HG03108 (cell line): ENCODE data around the gene TRPC4.

Experiments
- ATAC-seq: cut with Tn5 transposase; IDR thresholded peaks from one replicate; pipeline ENCODE4 v1.9.1; 2021; ENCODE audit warnings: moderate library complexity; ENCODE audit not compliant: unreplicated experiment

TRPC4 gene

DNA sequence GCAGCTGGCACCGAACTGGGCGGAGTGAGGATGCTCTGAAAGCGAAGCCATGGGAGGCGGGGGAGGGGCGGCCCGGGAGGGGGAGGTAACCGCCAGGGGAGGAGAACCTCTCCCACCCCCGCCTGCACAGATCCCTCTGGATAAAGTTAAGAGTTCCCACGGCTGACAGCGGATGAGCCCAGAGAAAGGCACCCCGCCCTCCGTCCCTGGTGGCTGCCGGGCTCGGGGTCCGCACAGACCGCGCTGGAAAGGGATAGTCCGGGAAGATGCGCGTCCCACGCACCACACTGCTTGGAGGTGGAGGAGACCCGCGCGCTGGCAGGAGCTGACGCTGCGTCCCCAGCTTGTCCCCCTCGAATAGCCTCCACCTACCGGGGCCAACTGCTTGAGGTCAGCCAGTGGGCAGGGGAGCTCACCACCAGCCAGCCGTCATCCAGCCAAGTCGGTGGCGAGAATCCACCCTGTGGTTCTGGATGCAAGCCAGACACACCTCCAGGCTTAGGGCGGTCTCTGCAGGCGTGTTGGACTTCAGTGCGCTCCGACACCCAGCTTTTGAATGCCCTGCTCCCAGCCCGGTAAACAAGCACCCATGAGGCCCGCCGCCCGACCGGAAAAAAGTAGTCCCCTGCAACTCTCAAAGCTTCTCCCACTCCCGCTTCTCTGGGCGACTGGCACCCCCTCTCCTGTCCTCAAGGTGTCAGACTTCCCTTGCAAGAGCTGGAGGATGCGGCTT lies at the start of gene TRPC4:
Gene TRPC4 (minus strand): TSS at position 17 of the 733 bp plus-strand sequence. CDS start 86,439 bp downstream, outside the sequence.
- no peak for ATAC-seq

DNA sequence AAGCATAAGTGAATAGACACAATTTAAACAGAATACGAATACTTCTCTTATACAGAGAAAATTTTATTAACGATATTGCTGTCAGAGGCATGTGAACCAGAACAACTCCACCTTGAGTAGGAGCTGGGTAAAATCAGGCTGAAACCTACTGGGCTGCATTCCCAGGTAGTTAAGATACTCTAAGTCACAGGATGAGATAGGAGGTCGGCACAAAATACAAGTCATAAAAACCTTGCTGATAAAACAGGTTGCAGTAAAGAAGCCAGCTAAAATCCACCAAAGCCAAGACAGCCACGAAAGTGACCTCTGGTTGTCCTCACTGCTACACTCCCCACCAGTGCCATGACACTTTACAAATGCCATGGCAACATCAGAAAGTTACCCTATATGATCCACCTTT lies 49.2 kb upstream of the TRPC4 start:
- ATAC-seq, result no peak

DNA sequence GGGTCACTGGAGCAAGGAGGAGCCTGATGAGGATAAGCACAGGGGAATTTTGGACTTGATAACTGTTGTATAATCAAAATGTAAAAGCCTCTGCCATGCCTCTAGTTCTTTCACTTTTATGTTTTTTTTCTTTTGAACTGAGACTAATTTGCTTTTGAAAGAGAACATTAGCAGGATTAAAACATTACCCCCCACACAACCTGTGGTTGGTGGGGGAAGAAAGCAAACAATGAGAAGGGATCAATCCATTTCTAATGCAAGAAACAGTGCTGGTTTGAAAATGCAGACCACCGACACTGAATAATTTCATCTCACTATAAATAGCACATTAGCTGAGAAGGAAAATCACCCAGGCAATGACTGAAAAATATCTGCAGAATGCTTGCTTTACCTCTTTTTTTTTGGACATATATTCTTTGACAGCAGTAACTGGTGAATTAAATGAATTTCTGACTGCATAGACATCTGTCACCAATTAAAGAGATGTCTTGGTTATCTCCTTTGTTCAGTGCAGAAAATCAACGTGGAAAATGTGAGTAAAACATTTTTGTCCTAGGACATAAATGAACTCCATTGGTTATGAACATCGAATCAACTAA lies 48.6 kb upstream of the TRPC4 start:
- ATAC-seq, result no peak

DNA sequence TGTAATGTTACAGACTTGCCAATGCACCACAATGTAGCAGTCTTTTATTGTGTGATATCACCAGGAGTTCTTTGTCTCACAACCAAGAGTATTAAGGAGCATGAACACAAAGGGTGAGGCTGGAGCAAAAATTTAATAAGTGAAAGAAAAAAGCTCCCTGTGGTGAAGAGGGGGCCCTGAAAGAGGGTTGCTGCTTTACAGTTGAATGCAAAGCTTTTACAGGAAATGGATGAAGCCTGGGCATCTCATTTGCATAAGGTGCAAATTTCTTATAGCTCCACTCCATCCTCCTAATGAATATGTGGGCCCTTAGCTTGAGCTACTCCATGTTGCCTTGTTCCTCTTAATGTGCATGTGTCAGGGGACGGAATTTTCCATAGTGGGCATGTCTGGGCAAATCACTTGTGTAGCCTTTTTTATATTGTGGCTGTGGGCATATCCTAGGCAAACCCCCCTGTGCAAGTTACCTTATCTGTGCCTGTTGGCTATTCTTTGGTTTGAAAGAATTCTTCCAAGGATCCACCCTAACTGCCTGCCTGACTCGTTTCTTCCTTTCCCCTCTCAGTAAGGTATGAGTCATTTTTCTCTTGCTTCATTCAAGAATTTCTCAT lies 45.3 kb upstream of the TRPC4 start:
- no peak for ATAC-seq

DNA sequence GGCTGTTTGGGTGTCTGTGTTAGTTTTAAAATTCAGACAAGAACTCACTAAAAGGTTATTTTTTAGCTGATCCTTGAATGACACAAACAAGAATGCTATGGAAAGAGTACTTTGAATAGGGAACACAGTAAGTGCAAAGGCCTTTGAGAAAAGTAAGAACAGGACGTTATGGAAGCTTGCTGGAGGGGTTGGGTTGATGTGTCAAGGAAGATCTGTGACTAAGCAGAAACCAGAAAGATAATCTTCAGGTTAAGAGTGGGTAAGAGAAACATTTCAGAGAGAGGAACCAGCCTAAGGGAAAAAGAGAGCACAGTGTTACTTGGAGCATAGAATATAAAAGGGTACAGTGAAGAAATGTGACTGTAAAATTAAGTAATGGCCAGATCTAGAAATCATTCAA lies 41.2 kb upstream of the TRPC4 start:
- ATAC-seq, result no peak

DNA sequence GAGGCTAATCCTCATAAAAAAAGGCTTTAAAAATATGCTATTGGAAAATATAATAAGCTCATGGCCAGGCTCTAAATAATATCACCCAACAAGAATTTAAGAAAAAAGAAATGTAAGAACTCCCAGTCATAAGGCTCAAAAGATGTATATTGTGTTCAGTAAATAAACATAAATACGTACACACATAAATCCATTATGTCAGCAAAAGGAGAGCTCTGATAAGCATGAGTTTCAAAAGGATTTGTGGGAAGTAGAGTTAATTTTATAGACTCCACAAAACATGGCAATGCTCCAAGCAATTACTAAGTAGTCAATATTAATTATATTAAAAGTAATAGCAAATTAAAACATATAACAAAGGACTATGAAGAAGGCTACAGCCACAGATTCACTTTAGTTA lies 37.3 kb upstream of the TRPC4 start:
- ATAC-seq, result no peak

DNA sequence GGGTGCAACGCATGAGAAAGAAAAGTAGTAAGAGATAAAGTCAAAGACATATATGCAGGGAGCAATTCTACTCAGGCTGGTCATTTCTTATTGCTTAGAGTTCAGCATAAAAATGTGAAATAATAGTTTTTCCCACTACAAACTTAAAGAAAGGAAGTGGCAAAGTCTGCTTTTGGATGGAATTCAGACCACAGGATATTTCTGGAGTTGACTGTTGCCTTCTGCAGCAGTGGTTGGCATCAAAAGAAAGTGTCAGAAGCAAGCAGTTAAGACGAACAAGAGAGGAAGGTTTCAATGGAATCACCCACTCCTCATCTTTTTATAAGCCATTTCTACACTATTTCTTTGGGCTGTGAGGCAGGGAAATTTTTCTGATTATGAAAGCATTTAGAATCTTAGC lies 36.2 kb upstream of the TRPC4 start:
- ATAC-seq, result no peak

DNA sequence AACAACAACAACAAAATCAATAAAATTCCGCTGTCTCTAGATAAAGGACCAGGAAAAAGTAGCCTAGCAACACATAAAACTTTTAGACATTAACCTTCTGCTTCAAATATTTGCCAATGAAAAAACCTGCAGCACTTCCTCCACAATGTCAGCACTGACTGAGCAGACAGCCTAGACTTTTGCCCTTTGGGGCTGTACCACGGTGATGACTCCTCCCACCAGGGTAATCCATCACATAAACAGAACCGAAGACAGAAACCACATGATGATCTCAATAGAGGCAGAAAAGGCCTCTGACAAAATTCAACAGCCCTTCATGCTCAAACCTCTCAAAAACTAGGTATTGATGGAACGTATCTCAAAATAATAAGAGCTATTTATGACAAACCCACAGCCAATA lies 30.2 kb upstream of the TRPC4 start:
- no peak for ATAC-seq

DNA sequence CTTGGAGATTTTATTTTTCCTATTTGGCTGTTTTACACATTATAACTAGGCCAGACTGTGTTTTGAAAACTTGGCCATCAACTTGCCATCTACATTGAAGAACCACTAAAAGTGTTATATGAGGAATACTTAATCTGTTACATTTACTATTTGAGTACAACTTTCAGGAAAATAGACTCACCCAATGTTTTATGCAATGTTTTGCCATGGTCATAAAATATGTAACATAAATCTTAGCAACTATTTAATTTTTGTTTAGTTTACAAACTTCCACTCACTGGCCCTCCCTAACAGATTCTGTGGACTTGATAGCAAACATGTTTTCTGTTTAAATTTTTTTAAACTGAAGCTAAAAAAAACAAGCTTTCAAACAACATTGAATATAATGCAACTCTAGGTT lies 23.7 kb upstream of the TRPC4 start:
- ATAC-seq, result no peak

DNA sequence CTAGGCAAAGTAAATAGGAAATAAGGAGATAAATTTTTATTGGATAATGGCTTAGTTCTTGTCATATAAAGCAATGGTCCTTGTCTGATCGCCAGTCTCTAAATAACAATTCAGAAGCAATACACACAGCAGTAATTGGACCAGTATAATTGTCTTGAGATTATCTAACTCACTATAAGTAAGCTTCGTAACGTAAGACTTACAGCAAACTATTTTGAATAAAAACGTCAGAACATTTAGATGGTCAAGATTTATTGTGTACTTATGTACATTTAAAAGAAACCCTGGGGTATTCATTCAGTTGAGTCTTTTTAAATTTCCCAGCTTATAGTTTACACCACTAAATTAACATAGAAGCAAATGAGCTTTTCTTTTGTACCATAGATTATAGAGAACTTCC lies 20.2 kb upstream of the TRPC4 start:
- no peak for ATAC-seq

DNA sequence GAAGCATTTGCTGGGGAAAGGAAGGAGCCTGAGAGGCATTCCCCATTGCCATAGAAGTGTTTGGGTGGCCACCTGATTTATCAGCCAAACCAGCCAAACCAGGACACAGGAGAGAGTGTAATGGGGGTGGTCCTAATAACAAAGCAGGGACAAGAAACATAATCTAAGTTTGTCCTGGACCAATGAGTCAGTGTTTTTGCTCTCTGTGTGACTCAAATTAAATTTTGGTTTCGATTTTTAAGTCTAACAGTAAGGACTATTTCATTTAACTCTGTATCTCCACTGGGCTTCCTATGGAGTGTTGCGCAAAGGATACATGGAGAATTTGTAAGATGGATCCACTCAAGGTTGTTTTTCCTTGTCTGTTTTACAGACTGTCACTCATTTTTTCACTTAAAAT lies 19.5 kb upstream of the TRPC4 start:
- ATAC-seq, result no peak

DNA sequence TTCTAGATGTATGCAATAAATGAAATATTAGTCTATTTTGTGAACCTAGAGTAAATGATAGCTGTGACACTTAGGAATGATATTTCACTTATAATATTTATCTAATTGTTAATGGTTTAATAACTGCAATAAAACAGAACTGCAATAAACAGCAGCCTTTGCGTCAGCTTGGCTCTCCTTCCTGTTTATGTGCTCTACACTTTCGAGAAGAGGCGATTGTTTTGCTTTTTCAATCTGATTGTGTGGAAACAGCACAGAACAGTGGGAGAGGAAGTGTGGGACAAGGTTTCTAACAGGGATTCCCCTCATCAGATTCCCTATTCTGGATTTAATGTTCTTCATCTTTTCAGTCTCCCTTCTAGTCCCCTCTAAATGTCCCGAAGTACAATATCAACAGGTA lies 17.3 kb upstream of the TRPC4 start:
- ATAC-seq, result no peak

DNA sequence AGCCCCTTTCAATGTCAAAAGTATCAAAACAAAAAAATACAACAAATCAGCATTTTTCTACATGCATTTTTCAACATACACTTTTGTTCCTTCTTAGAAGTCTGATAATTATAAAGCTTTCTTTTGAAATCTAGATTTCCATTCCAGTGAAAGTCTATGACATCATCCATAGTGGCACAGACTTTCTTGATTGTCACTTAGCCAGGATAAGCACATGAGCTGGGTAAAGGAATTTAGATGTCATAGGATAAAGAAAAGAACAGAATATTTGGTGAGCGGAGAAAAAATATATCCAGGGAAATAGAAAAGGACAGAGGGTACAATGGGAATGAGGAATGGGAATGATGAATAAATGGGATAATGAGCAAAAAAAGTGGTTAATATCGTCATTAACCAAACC lies 15.1 kb upstream of the TRPC4 start:
- ATAC-seq, result no peak

DNA sequence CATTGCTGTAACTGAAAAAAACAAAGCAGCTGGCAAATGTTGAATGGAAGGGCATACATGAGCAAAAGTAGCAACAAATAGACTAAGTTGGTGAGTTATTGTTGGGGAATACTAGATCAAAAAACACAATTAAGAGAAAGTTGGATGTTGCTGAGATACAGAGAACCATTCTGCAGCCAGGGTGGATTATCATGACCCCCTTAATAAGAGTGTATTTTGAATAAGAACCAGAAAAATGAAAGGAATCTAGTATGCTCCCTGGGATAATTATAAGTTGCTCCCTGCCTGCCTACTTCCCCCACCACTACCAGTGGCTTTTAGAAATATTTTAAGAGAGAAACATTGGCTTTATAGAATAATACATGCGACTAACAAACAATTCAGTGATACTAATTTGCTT lies 14.5 kb upstream of the TRPC4 start:
- ATAC-seq, result no peak

DNA sequence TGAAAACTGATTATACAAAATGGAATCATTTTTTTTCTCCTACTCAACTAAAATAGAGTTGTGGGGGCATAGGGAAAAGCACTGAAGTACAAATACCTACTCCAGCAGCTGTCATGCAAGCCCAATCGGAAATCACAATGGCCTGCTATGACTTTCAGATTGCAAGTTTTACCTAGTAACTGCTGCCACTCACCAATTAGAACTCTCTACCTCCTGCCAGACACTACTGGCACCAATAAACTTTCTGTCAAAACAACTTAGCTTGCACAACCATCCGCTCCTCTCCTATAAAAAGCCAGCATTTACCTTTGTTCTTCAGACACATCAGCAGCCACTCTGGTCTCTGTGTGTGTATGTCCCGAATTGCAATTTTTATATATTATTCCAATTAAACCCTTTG lies 9.3 kb upstream of the TRPC4 start:
- no peak for ATAC-seq

DNA sequence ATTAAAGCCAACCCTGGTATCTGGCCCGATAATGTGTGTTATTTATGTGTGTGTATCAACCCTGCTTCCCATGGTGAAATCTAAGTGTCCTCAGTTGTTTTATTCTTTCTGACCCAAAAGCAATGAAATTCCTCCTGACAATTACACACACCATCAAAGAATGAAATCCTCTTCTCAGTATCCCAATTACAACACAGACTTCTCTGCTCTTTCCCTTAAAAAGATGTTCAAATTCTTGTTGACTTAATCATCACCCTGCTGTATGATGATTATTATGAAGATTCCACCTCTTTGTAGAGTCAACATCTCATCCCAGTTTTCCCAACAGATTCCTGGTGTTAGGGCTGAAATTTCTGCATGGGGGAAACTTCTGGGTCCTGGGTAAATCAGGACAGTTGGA lies 8.9 kb upstream of the TRPC4 start:
- no peak for ATAC-seq

DNA sequence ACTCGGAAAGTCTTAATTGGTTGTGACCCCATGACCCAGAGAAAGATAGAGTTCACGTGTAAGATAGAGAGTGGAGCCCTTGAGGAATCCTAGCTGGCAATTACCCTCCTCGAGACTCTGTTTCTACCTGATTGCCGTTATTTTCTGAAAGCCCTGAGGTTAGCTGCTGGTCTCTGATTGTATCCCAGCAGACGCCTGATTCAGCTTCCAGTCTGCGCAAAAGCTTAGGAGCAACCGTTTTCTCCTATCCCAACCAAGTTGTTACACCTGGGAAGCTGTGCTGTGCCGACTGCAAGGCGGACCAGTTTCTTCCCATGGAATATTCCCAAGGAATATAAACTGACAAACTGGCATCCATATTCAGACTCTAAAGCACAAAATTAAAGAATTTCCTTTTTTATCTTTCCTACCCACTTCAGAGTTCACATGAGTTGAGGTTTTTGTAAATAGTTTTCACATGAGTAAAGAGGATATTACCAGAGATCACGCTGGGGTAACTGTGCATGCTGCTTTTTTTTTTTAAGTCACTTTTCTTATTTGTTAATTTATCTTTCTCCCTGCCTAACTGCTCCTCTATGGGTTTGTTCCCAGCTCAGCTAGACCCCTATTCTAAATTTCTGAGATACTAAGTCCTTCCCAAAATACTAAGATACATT lies 1.5 kb upstream of the TRPC4 start:
- ATAC-seq, result no peak

DNA sequence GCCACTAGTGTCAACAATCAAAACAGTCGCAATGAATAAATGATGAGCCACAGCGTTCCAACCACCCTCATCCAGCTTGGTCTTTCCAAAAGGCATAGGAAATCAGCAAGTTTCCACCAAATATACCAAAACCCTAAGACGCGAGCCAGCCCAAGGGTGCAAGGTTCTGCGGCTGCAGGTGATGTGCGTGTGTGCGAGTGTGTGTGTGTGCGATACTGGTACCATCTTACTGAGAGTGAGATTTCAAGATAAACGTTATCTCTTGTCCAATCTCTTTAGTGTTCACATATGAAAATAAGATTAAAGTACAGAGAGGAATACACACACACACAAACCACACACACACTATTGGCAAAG lies 895 bp upstream of the TRPC4 start:
- ATAC-seq, result no peak

DNA sequence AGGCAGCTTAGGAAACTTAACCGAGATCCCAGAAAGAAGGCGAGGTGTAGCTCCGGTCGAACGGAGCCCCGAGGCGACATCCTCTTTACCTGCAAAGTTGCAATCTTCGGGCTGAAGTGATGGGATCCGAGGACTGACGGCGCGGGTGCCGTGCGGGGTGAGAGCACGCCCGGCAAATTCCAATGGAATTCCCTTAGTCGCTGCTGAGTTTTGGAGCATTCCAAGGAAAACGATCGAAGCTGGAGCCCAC lies 141 bp downstream of the TRPC4 start:
- ATAC-seq, result no peak

DNA sequence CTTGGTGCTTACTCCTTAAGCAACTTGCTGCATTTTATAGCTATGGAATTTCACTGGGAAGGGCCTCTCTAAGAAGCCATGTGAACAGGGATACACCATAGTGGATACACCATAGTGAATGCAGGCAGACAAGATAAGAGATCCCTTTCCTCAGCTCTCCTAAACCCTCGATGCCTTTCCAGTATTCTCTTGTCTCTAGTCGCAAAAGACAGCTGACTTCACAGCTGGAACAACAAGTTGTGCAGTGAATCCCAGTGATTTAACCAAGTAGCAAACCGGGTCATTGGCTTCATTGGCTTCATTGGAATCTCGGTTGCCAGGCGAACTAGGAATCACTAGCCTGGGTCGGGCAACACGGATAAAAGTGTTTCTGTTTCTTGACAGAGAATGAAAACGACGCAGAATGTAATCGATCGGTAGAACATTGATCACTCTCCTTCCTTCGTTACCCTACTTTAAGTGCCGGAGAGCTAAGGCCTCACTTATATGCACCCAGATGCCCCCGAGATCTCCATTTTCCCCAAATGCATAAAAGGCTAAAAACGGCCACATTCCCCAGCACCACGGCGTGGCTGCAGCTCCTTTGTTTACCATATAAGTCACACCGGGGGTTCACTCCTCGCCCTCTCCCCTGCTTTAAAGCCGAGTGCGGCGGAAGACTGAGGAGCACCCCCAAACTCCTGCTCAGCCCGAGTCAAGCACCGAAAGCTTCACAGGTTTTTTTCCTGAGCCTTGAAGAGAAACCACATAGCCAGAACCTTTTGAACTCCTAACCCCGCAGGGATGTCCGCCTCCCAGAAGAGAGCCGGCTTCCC lies 674 bp downstream of the TRPC4 start:
- no peak for ATAC-seq

DNA sequence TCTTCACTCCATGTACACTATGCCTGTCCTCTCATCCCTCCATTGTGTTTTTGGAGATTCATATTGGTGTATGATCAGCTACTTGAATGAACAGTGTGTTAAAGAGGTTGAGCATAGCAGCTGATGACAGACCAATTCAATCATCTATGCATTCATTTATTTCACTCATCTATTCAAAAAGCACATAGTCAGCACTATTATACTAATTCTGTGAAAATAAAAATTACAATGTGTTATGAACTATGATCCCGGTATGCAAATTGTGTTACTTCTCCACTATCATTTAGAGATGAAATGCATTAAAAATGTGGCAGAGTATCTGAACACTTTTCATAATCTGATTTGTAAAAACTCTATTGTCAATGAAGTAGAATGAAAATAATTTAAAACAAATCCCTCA lies 5.9 kb downstream of the TRPC4 start:
- no peak for ATAC-seq

DNA sequence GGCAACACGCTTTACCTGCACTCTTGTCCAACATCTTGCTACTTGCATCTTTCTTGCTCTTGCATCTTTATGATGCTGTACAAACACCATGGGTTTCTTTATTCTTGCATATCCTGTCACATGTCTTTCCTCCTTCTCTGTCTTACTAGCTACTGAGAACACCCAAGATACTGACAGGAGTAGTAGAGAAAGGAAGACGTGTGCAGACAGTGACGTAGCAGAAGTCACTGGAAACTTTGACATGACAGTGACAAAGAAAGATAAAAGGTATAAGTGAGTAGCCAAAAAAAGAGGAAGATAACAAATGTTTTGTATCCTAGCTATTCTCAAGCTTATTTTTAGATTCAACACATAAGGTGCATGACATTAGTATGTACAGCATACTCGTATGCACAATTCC lies 34.2 kb downstream of the TRPC4 start:
- ATAC-seq, result no peak
